Right renal cortex interstitium (tissue), 3 donors: ENCODE data around the gene CCDC43. TPM values are rescaled to one million over a fixed set of nuclear protein-coding genes. Genes with fewer than 3 reads are reported as not detected.
"Not testable (repeated sequence)": the region's sequence is repeated elsewhere in the genome, so short reads cannot be mapped to it uniquely, and the experiment has no call there.

Source experiments
- DNase-seq, 3 donors: peaks; one replicate each; pipeline ENCODE4 v3.0.0-alpha.2; 2013; ENCODE audit warnings: low read depth in 3 of 3, low spot score in 2 of 3
- polyA plus RNA-seq, 3 donors: library from polyadenylated mRNA; unstranded; fragments of 120-200 nt; gene quantifications; one replicate each; pipeline ENCODE4 v1.2.1, GENCODE V29; 2013; ENCODE audit not compliant: insufficient read length in 3 of 3

The CCDC43 gene
- polyA plus RNA-seq, 3 donors, result 35.6 to 38.5 (median 37.4) TPM

DNA sequence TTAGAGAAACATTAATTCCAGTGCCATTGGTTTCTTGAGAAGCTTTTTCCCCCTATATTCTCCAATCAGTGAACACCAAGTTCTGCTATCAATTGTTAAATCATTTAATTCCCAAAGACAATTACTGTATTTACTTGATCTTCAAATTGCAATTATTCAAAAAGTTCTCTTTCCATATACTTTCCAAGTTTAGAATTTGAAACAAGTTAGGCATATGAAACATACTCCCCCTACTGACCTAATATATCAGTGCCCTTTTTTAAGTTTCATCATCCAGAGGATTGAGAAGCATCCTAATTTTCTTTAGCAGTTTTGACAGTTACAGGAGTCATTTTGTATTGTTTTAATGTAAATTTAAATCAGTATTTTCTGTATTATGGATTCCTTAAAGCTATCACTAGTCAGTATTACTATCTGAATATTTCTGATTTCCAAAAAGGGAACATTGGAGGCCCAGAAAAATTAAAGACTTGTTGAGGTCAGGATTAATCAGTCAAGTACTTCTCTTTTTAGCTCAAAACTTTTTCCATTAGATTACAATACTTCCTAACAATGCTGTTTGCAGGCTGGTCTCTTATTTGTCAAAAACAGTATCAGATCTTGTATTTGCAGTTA lies 17.0 kb downstream of the CCDC43 start:
- DNase-seq, result no peak

DNA sequence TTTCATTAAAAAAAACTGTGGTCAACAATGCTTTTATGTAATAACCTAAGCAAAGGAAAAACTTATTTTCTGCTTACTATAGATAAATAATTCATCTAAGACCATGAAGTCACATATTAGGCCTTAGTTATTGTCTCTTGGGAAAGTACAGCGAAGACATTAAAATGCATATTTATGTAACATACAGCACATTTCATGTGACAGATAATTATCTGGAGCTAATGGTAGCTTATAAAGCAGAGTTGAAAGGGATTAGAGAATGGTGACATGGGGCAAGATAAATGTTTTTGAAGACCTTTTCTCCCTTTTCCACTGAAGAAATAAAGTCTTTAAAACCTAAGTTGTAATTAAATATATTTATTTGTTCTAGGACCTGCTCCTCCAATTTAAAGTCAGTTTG lies 23.6 kb downstream of the CCDC43 start:
- no peak for DNase-seq

DNA sequence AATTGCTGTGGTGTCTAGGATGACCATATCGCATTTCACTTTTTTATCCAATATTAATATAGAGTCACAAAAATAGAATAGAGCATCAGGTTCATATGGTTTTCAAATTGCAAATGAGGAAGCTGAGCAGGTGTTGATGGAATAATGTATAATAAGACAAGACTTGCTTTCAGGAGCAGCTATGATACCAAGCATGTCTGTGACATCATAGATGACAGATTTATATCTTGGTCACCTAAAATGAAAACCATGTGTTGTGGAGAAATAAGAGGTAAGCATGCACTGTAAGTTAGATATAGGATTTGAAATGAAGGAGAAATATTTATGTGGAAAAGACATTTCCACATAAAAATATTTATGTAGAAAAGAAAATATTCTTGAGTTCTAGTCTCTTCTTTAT lies 24.7 kb downstream of the CCDC43 start:
- no peak for DNase-seq

GRCh38 chr17:44663095-44663494 lies 26.5 kb downstream of the CCDC43 start:
- DNase-seq, result no peak

GRCh38 chr17:44661835-44662234 lies 27.7 kb downstream of the CCDC43 start:
- no peak for DNase-seq

GRCh38 chr17:44655983-44656710 lies 33.4 kb downstream of the CCDC43 start, which contains the start of gene MEIOC:
Gene MEIOC (plus strand): TSS chr17:44656468. CDS start chr17:44656614, 146 bp downstream.
- DNase-seq, result no peak

GRCh38 chr17:44653954-44654353 lies 35.6 kb downstream of the CCDC43 start:
- no peak for DNase-seq

DNA sequence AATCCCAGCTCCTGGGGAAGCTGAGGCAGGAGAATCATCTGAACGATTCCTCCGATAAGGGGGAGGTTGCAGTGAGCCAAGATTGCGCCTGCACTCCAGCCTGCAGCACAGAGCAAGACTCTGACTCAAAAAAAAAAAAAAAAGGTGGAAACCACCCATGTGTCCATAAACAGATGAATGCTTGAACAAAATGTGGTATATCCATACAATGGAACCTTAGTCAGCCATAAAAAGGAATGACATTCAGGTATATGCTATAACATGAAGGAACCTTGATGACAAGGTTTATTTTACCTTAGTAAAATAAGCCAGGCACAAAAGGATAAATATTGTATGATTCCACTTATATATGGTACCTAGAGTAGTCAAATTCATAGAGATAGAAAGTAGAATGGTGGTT lies 36.2 kb downstream of the CCDC43 start:
- no peak for DNase-seq

GRCh38 chr17:44652727-44653126 lies 36.8 kb downstream of the CCDC43 start:
- DNase-seq, result no peak

DNA sequence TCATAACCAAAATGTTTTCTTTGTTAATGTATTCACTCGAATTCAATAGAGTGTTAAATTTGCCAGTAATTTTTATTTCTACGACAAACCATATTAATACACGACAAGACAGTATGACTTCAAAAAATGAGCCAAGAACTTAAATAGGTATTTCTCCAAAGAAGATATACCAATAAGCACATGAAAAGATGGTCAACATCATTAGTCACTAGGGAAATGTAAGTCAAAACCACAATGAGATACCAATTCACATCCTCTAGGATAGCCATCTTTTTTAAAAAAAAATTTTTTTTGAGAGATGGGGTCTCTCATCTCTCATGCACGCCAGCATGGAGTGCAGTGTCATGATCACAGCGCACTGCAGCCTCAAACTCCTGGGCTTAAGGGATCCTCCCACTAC lies 38.3 kb downstream of the CCDC43 start:
- DNase-seq, result no peak

GRCh38 chr17:44648963-44649362 lies 40.6 kb downstream of the CCDC43 start:
- DNase-seq, result no peak

- DNase-seq, result no peak
These were observed 41.8 kb downstream of the CCDC43 start for GRCh38 chr17:44647736-44648135.

DNA sequence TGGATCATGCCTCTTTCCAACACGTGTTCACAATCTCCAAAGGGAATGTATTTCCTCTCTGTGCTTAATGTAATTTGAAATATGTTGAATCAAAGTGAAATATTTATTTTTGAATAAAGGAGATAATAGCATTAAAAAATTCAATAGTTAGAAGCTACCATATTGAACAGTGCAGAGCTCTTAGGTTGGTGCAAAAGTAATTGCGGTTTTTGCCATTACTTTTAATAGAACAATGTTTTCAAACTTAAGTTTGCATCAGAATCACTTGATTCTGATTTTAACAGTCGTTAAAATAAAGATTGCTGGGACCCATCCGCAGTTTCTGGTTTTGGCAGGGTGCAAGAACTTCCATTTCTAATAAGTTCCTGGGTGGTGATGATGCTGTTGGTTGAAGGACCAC lies 43.3 kb downstream of the CCDC43 start:
- no peak for DNase-seq

DNA sequence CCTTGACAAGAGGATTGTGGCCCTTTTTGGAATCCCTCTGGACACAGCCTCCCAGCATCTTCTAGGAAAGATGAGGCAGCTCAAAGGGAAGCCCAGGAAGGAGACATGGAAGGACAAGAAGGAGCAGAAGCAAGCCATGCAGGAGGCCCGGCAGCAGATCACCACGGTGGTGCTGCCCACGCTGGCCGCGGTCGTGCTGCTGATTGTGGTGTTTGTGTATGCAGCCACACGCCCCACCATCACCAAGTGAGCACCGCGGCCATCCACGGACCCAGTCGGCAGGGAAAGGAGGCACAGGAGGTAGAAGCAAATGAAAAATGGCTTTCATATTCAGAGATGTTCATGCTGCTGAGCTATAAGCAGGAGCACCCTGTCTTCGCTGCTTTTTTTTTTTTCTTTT lies 44.2 kb downstream of the CCDC43 start:
- no peak for DNase-seq

GRCh38 chr17:44642834-44643233 lies 46.7 kb downstream of the CCDC43 start:
- DNase-seq, result no peak

DNA sequence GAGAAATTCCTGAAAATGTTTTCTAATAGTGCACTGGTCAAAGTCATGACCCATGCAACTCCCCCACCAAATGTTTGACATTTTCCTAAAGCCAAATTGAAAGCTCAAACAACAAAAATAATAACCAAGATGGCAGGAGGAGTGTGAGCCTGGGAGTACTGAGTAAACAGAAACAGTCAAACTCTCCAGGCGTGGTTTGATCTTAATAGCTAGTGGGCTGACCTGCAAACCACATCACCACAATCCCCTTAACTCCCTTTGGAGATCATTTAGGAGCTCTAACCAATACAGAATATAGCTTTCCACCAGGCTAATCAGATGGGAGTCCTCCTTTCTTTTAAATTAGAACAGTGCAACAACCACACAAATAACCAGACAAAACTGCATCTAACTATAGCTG lies 52.5 kb downstream of the CCDC43 start:
- no peak for DNase-seq

- DNase-seq, result no peak
These were observed 53.0 kb downstream of the CCDC43 start for GRCh38 chr17:44636562-44636961.

DNA sequence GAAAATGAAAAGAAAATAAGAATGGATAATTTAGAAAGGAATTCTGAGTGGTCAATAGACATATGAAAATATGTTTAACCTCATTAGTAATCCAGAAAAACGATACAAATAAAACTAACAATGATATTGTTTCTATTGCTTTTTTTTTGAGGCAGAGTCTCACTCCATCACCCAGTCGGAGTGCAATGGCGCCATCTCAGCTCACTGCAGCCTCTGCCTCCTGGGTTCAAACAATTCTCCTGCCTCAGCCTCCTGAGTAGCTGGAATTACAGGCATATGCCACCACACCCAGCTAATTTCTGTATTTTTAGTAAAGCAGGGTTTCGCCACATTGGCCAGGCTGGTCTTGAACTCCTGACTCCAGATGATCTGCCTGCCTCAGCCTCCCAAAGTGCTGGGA lies 55.2 kb downstream of the CCDC43 start:
- DNase-seq, result not testable (repeated sequence)

GRCh38 chr17:44633998-44634397 lies 55.6 kb downstream of the CCDC43 start:
- DNase-seq, result no peak

- DNase-seq, result no peak
These were observed 58.9 kb downstream of the CCDC43 start for GRCh38 chr17:44630703-44631102.

DNA sequence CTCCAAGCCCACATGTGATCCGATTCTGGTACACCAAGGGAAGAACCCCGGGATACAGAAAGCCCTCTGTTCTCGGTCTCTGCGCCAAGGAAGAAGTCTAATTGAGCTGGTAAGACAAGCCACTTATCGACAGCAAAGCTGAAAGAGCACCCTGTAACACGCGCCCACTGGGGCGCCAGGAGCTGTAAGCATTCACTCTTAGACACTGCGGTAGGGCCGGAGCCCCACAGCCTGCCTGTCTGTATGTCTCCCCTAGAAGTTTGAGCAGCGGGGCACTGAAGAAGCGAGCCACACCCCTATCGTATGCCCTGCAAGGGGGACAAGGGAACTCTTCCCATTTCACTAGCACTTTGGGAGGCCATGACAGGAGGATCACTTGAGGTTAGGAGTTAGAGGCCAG lies 60.3 kb downstream of the CCDC43 start:
- no peak for DNase-seq
